Stimulated activated CD8-positive, alpha-beta memory T cell treated with anti-CD3 and anti-CD28 coated beads, Interleukin-12 subunit alpha, Interleukin-12 subunit beta, amount 100 ng/mL, for 1 hour (primary cell): ENCODE measurements around the gene VWA8.

Source experiments
- DNase-seq: peaks from one replicate; pipeline ENCODE4 v3.0.0-alpha.2; 2020; ENCODE audit warnings: low read depth

VWA8 gene

GRCh38 chr13:41614671-41615527 is 346.0 kb downstream of the VWA8 start:
- DNase-seq = no peak

GRCh38 chr13:41613984-41614661 is 346.8 kb downstream of the VWA8 start:
- DNase-seq = no peak

GRCh38 chr13:41613471-41613870 is 347.4 kb downstream of the VWA8 start:
- no peak for DNase-seq

DNA sequence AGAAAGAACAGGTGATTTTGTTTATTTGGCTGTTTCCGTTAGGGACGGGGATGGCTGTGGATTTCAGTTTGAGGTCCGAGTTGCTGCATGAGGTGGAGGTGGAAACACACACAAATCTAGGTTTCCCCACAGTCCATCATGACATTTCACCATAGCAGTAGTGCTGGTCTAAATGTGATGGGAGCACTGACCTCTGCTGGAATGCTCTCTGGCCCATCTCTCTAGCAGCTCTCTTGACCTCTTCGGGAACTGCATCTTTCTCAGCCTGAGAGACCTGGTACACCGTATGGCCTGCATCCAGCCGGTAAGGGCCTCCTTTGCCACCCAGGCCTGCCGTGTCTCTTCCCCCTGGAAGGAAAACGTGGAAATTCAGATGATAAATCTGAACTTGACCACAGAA is 349.5 kb downstream of the VWA8 start:
- DNase-seq = no peak

- DNase-seq = no peak
Observed at GRCh38 chr13:41610404-41610803, 350.5 kb downstream of the VWA8 start.

DNA sequence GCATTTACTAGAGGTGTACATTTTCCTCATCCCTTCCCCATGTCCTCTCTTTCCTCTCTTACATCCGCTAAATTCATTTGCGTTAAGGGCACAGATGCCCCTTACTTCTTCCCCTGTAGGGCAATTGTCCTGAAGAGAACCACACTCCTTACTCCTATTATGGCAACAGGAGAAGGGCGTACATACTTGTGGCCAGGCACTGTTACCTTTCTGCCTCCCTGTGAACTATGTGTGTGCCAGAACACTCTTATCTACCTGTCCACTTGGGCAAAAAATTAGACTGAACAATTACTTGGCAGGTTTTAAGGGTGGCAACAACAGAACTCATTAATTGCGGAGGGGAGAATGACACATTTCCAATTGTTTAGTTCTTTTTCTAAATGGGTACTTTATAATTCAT is 351.1 kb downstream of the VWA8 start:
- DNase-seq = no peak

DNA sequence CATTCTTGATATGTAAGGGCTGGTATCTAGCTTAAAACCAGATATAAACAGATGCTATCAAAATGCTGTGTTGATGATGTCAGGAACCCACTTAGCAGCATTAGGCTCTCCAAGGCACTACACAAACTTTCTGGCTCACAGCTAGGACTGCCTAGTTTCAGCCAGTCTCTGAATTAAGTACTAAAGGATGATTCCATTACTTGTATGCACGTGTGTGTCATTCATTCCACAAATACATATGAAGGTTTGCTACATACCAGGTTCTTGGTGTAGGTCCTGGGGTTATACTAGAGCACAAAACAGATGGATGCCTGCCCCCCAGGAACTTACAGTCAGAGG is 352.1 kb downstream of the VWA8 start:
- DNase-seq = no peak

DNA sequence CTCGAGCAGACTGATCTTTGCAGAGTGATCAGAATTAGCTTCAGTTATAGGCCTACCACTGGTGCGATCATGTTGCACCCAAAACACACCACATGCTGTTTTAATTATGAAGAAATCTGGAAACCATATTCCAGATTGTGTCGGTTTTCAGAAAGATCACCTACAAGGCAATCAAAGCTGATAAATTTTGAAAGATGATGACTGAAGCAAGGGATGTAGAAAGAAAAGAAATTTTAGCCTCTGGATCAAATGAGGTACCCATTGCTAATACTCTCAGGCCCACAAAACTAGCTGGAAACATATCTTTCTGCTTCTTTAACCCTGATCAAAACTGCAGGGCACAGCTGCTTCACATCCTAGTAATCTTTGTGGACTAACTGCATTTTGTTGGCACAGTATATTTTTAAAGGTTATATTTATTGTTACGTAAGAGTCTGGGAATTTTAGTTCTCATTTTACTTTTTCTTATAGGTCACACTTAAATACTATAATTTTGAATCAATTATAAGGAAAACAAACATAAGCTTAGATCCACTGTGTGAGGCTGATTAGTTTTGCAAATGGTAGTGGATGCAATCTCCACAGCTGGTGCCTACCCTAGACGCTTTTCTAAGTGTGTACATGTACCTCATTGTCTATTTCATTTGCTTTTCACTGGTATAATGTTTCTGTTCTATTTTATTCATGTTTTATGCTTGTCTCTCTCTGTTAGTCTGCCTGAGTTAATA is 352.6 kb downstream of the VWA8 start:
- DNase-seq = no peak

GRCh38 chr13:41606646-41607045 is 354.3 kb downstream of the VWA8 start:
- no peak for DNase-seq

DNA sequence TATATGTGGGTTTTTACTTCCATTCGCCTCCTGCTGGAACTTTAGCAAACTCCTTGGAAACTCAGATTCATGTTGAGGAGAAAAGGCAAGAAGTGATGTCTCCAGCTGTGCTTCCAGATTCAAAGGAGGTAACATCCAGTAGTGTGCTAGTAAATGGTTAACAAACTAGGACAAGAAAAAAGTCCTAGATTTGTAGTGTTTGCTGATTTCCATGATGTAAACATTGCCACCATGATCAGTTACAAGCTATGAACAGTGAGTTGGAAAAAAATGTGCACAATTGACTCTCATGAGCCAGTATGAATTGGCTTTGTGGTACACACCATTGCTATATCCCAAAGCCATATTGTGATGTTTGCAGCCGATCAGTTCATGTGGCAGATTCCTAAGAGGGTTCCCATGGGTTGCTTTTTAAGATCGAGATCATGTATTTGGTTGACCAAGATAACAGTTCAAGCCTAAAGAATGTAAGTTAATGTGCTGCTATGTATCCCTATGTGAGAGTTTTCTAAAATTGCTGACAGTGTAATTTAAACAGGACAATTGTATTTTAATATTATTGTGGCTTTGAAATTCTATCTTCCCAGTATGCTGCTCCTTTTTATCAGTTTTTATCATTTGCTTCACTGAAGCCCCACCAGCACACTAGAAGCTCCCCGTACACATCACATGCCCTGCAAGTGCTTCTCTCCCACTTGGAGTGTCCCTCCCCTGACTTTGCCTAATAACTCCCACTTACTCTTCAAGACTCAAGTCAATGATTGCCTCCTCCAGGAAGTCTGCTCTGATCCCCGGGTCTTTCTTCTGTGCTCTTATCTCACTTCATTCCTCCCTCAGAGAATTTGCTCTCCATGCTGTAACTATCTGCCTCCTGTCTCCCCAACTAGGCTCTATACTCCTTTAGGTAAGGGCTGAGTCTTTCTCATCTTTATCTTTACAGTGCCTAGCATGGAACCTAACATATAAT is 355.3 kb downstream of the VWA8 start:
- DNase-seq = no peak

- no peak for DNase-seq
Observed at GRCh38 chr13:41603917-41604316, 357.0 kb downstream of the VWA8 start.

- DNase-seq = no peak
Observed at GRCh38 chr13:41601718-41602445, 359.0 kb downstream of the VWA8 start.

- DNase-seq = no peak
Observed at GRCh38 chr13:41599619-41600018, 361.3 kb downstream of the VWA8 start.

DNA sequence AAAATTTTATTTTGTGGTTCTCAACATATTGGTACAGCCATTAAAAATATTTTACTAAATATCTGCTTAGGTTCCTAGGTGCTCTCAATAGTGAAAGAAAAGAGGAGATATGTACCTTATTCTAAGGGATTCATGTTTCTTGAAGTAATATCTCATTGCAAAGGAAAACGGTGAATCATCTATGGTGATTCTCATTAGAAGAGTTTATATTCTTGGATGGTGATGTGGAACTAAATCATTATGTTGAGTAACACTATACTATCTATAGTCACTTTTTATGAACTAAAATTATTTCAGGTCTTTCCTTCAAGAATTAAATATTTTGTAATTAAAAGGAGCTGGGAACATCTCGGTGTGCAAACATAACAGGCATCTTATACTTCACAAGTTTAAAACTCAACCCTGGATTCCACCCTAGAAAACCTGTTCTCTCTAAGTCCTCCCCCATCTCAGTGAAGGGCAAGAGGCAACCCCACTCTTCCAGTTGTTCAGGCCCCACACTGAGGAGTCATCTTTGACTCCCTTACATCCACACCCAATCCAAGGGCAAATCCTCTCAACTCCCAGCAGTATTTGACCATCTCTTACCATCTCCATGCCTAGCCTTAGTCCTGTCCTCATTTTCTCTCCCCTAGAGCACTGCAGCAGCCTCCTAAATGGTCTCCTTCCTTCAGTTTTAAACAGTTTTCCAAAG is 363.4 kb downstream of the VWA8 start:
- no peak for DNase-seq

DNA sequence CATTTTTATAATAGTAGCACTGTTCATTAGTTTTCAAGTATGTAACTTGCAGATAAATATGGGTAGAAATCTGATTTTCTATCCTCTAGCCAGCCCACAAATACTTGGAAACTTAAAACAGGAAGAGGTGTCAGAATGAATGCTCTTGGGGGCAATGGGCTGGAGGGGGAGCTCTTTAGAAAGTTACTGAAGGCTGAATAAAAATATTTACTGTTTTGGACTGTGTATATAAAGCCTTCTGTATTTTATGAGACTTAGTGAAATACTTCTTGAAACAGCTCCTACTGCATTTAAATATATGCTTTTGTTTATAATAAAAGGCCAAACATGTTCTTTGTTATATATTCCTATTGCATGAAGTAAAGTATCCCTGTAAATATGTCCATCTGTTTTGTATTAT is 364.7 kb downstream of the VWA8 start:
- no peak for DNase-seq

DNA sequence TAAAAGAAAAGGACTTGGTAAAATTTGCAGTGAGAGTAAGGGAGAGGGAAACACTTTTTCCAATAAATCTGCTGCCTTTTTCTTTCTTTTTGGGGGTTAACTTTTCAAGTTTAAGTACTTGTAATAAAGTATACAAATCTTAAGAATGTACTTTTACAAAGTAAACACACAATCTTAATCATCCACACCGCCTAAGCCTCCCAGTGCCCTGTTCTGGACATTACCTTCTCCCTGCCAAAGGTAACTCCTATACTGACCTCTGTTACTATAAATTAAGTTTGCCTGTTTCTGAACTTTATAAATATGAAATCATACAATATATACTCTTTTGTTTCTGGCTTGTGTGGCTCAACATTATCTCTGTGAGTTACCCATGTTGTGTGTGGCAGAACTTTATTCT is 365.6 kb downstream of the VWA8 start:
- DNase-seq = no peak

GRCh38 chr13:41590643-41591042 is 370.3 kb downstream of the VWA8 start:
- DNase-seq = no peak

DNA sequence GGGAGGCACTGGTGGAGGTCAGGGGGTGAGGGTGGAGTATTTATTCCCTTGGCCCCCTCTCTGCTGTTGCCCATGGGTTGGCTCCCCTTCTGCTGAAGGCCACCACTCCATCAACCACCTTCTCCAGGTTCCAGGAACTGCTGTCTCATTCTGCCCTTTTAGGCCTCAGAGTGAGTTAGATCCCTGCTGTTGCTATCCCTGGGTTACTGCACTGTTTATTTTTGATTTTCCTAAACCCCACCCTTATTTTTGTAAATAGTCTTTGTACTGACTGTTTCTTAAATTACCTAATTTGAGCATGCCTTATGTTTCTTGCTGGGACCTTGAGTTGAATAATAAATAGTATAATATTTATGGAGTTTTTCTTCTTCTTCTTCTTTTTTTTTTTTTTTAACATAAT is 370.8 kb downstream of the VWA8 start:
- DNase-seq = no peak

GRCh38 chr13:41589434-41589833 is 371.5 kb downstream of the VWA8 start:
- DNase-seq = no peak

DNA sequence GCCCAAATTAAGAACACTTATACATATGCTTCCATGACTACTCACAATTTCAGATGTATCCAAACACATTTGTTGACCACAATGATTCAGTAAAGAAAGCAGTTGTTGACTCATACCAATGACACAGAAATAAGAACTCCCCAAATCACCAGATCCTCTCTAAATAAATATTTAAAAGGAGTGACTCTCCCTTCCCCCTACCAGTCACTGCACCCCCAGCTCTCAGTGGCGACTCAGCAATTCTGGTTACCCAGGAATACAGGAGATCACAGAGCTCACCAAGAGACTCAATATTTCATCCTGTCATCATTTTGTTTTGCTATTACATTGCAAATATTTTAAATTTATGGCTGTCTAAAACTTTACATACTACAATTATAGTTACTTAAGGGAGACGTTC is 372.0 kb downstream of the VWA8 start:
- no peak for DNase-seq

DNA sequence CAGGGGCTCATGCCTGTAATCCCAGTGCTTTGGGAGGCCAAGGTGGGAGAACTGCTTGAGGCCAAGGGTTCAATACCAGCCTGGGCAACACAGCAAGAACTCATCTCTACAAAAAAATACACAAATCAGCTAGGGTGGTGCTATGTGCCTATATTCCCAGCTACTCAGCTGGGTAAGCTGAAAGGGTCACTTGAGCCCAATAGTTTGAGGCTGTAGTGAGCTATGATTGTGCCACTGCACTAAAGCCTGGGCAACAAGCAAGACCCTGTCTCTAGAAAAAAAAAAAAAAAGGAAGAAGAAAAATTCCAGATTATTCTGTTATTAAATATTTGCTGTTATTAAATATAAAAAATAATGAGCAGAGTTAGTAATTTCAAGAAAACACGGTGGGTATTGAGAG is 372.5 kb downstream of the VWA8 start:
- no peak for DNase-seq
